HEK293 (cell line): Measurements from ENCODE around the gene PIGO.

ENCODE experiments used
- GLI2 ChIP-seq: fragments of 450-650 bp; formaldehyde crosslinking; IDR thresholded peaks from 2 replicates; pipeline ENCODE4; 2017; ENCODE audit warnings: missing biosample characterization, missing genetic modification characterization, low read depth, borderline replicate concordance
- KLF10 ChIP-seq: fragments of 450-650 bp; IDR thresholded peaks from 2 replicates; pipeline ENCODE4 v1.5.1; 2018; ENCODE audit warnings: missing biosample characterization, mild to moderate bottlenecking, missing genetic modification characterization
- KLF7 ChIP-seq: fragments of 450-650 bp; formaldehyde crosslinking; IDR thresholded peaks from 2 replicates; pipeline ENCODE4 v1.5.1; 2016; ENCODE audit warnings: missing biosample characterization, missing genetic modification characterization, borderline replicate concordance
- MEIS1 ChIP-seq: sonication (generic); formaldehyde crosslinking; IDR thresholded peaks from 2 replicates; pipeline ENCODE4 v1.8.1; 2022; ENCODE audit warnings: missing genetic modification reagents, mild to moderate bottlenecking, borderline replicate concordance
- OVOL3 ChIP-seq: fragments of 450-650 bp; formaldehyde crosslinking; IDR thresholded peaks from 2 replicates; pipeline ENCODE4 v1.5.1; 2016; ENCODE audit warnings: missing biosample characterization, missing genetic modification characterization
- SCRT1 ChIP-seq: fragments of 450-650 bp; formaldehyde crosslinking; IDR thresholded peaks from 2 replicates; pipeline ENCODE4 v1.5.1; 2016; ENCODE audit warnings: missing biosample characterization, missing genetic modification characterization, borderline replicate concordance
- WT1 ChIP-seq: fragments of 450-650 bp; formaldehyde crosslinking; IDR thresholded peaks from 2 replicates; pipeline ENCODE4 v1.5.1; 2016; ENCODE audit warnings: missing biosample characterization, missing genetic modification characterization
- YY1 ChIP-seq: fragments of 450-650 bp; formaldehyde crosslinking; IDR thresholded peaks from 2 replicates; pipeline ENCODE4 v1.5.1; 2018; ENCODE audit warnings: missing biosample characterization, missing genetic modification characterization
- ZBTB17 ChIP-seq: fragments of 450-650 bp; formaldehyde crosslinking; IDR thresholded peaks from 2 replicates; pipeline ENCODE4 v1.5.1; 2016; ENCODE audit warnings: missing biosample characterization, missing genetic modification characterization
- ZBTB48 ChIP-seq: fragments of 450-650 bp; formaldehyde crosslinking; IDR thresholded peaks from 2 replicates; pipeline ENCODE4 v1.5.1; 2016; ENCODE audit warnings: missing biosample characterization, missing genetic modification characterization
- ZFP41 ChIP-seq: fragments of 450-650 bp; formaldehyde crosslinking; IDR thresholded peaks from 2 replicates; pipeline ENCODE4 v1.5.1; 2016; ENCODE audit warnings: missing biosample characterization, missing genetic modification characterization, borderline replicate concordance
- ZNF10 ChIP-seq: fragments of 450-650 bp; formaldehyde crosslinking; IDR thresholded peaks from 2 replicates; pipeline ENCODE4 v1.5.1; 2017; ENCODE audit warnings: missing biosample characterization, missing genetic modification characterization
- ZNF155 ChIP-seq: fragments of 450-650 bp; formaldehyde crosslinking; IDR thresholded peaks from 2 replicates; pipeline ENCODE4 v1.5.1; 2016; ENCODE audit warnings: missing biosample characterization, missing genetic modification characterization
- ZNF157 ChIP-seq: fragments of 450-650 bp; formaldehyde crosslinking; IDR thresholded peaks from 2 replicates; pipeline ENCODE4 v1.5.1; 2016; ENCODE audit warnings: missing biosample characterization, missing genetic modification characterization
- ZNF169 ChIP-seq: fragments of 450-650 bp; formaldehyde crosslinking; IDR thresholded peaks from 2 replicates; pipeline ENCODE4 v1.5.1; 2016; ENCODE audit warnings: missing biosample characterization, missing genetic modification characterization
- ZNF175 ChIP-seq: fragments of 450-650 bp; formaldehyde crosslinking; IDR thresholded peaks from 2 replicates; pipeline ENCODE4 v1.5.1; 2016; ENCODE audit warnings: missing biosample characterization, missing genetic modification characterization
- ZNF311 ChIP-seq: fragments of 450-650 bp; formaldehyde crosslinking; IDR thresholded peaks from 2 replicates; pipeline ENCODE4 v1.5.1; 2017; ENCODE audit warnings: missing biosample characterization, missing genetic modification characterization, borderline replicate concordance
- ZNF335 ChIP-seq: fragments of 450-650 bp; formaldehyde crosslinking; conservative IDR thresholded peaks from 2 replicates; pipeline ENCODE4 v1.5.1; 2016; ENCODE audit warnings: missing biosample characterization, missing genetic modification characterization
- ZNF341 ChIP-seq: fragments of 450-650 bp; formaldehyde crosslinking; IDR thresholded peaks from 2 replicates; pipeline ENCODE4; 2016; ENCODE audit warnings: low read depth, missing biosample characterization, missing genetic modification characterization
- ZNF433 ChIP-seq: fragments of 450-650 bp; formaldehyde crosslinking; IDR thresholded peaks from 2 replicates; pipeline ENCODE4 v1.5.1; 2016; ENCODE audit warnings: missing biosample characterization, missing genetic modification characterization, low read depth
- ZNF530 ChIP-seq: fragments of 450-650 bp; formaldehyde crosslinking; IDR thresholded peaks from 2 replicates; pipeline ENCODE4 v1.5.1; 2016; ENCODE audit warnings: low read depth, missing biosample characterization, missing genetic modification characterization
- ZNF549 ChIP-seq: fragments of 450-650 bp; IDR thresholded peaks from 2 replicates; pipeline ENCODE4 v1.5.1; 2018; ENCODE audit warnings: missing biosample characterization, missing genetic modification characterization, mild to moderate bottlenecking, inconsistent platforms, moderate library complexity
- ZNF555 ChIP-seq: fragments of 450-650 bp; formaldehyde crosslinking; conservative IDR thresholded peaks from 2 replicates; pipeline ENCODE4 v1.5.1; 2017; ENCODE audit warnings: missing biosample characterization, mild to moderate bottlenecking, missing genetic modification characterization, inconsistent platforms
- ZNF664 ChIP-seq: fragments of 450-650 bp; formaldehyde crosslinking; IDR thresholded peaks from 2 replicates; pipeline ENCODE4 v1.5.1; 2016; ENCODE audit warnings: missing biosample characterization, missing genetic modification characterization
- ZNF776 ChIP-seq: fragments of 450-650 bp; formaldehyde crosslinking; IDR thresholded peaks from 2 replicates; pipeline ENCODE4 v1.5.0; 2017; ENCODE audit warnings: missing biosample characterization, missing genetic modification characterization, borderline replicate concordance
- ZNF843 ChIP-seq: fragments of 450-650 bp; formaldehyde crosslinking; IDR thresholded peaks from 2 replicates; pipeline ENCODE4 v1.5.1; 2016; ENCODE audit warnings: missing biosample characterization, missing genetic modification characterization
- ZSCAN16 ChIP-seq: fragments of 450-650 bp; formaldehyde crosslinking; IDR thresholded peaks from 2 replicates; pipeline ENCODE4 v1.5.1; 2016; ENCODE audit warnings: missing biosample characterization, missing genetic modification characterization
- ZXDB ChIP-seq: fragments of 450-650 bp; formaldehyde crosslinking; IDR thresholded peaks from 2 replicates; pipeline ENCODE4 v1.5.1; 2016; ENCODE audit warnings: missing biosample characterization, missing genetic modification characterization
- TF ChIP-seq, protein P1 (sequence below): fragments of 450-650 bp; formaldehyde crosslinking; IDR thresholded peaks from 2 replicates; pipeline ENCODE4 v1.5.1; 2016; ENCODE audit warnings: missing biosample characterization, missing genetic modification characterization, borderline replicate concordance
- TF ChIP-seq, protein P2 (sequence below): fragments of 450-650 bp; formaldehyde crosslinking; IDR thresholded peaks from 2 replicates; pipeline ENCODE4 v1.5.1; 2017; ENCODE audit warnings: missing biosample characterization, missing genetic modification characterization
- TF ChIP-seq, protein P3 (sequence below): IDR thresholded peaks from 2 replicates; pipeline ENCODE4 v1.6.1; 2011; ENCODE audit warnings: mild to moderate bottlenecking, low read depth, low read length, borderline replicate concordance
- TF ChIP-seq, protein P4 (sequence below): sonication (generic); formaldehyde crosslinking; IDR thresholded peaks from 2 replicates; pipeline ENCODE4 v1.8.1; 2022; ENCODE audit warnings: mild to moderate bottlenecking, moderate library complexity, missing genetic modification reagents

PIGO gene

DNA sequence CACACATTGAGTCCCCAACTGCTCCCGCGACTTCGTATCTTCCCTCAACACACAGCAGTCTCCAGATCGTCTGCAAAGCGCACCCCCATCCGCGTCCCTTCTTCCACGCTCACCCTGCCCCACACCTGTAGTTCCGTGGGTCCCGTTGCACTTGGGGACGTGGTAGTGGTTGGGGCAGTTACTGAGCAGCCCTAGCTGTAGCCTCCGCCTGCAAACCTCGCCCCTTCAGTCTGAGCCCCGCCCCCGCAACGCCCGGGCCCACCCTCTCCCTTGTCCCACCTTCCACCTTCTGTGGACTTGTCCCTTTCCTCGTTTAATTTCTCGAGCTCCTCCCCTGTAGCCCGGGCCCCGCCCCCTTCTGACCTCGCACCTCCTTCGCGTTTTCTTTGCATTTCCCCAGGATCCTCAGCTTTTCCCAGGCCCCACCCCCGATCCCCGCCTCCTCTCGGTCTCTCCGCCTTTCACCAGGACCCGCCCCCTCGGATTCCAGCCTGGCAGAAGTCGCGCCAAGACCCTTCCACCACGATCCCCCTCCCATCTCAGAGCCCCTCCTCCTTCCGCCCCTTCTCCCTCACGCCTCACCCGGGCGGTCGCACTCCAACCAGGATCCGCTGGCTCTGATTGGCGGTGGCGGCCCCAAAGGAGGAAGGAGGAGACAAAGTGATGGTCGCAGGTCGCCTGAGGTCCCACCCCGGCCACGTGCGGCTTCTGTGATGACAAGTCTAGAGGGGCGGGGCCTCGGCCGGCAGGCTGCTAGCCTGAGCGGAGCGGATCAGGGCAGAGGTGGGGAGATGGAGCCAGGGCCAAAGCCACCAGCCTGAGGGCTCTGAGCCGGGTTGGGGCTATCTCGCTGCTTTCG is 19.5 kb upstream of the PIGO start, which contains the start of gene ATOSB (continued):
- TF ChIP-seq ZNF555 (tag by site-specific recombination), result no peak
- TF ChIP-seq ZNF169, result no peak
- TF ChIP-seq ZSCAN16 (tag by site-specific recombination), result no peak
- no peak for TF ChIP-seq KLF7
- peak; percentile 71; the same call in 1 of the 2 replicates for TF ChIP-seq KLF10 (tag by site-specific recombination)
- TF ChIP-seq, protein P1, sequence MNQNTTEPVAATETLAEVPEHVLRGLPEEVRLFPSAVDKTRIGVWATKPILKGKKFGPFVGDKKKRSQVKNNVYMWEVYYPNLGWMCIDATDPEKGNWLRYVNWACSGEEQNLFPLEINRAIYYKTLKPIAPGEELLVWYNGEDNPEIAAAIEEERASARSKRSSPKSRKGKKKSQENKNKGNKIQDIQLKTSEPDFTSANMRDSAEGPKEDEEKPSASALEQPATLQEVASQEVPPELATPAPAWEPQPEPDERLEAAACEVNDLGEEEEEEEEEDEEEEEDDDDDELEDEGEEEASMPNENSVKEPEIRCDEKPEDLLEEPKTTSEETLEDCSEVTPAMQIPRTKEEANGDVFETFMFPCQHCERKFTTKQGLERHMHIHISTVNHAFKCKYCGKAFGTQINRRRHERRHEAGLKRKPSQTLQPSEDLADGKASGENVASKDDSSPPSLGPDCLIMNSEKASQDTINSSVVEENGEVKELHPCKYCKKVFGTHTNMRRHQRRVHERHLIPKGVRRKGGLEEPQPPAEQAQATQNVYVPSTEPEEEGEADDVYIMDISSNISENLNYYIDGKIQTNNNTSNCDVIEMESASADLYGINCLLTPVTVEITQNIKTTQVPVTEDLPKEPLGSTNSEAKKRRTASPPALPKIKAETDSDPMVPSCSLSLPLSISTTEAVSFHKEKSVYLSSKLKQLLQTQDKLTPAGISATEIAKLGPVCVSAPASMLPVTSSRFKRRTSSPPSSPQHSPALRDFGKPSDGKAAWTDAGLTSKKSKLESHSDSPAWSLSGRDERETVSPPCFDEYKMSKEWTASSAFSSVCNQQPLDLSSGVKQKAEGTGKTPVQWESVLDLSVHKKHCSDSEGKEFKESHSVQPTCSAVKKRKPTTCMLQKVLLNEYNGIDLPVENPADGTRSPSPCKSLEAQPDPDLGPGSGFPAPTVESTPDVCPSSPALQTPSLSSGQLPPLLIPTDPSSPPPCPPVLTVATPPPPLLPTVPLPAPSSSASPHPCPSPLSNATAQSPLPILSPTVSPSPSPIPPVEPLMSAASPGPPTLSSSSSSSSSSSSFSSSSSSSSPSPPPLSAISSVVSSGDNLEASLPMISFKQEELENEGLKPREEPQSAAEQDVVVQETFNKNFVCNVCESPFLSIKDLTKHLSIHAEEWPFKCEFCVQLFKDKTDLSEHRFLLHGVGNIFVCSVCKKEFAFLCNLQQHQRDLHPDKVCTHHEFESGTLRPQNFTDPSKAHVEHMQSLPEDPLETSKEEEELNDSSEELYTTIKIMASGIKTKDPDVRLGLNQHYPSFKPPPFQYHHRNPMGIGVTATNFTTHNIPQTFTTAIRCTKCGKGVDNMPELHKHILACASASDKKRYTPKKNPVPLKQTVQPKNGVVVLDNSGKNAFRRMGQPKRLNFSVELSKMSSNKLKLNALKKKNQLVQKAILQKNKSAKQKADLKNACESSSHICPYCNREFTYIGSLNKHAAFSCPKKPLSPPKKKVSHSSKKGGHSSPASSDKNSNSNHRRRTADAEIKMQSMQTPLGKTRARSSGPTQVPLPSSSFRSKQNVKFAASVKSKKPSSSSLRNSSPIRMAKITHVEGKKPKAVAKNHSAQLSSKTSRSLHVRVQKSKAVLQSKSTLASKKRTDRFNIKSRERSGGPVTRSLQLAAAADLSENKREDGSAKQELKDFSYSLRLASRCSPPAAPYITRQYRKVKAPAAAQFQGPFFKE, result no peak
- TF ChIP-seq ZNF776 (tag by site-specific recombination), result no peak
- TF ChIP-seq, protein P2, sequence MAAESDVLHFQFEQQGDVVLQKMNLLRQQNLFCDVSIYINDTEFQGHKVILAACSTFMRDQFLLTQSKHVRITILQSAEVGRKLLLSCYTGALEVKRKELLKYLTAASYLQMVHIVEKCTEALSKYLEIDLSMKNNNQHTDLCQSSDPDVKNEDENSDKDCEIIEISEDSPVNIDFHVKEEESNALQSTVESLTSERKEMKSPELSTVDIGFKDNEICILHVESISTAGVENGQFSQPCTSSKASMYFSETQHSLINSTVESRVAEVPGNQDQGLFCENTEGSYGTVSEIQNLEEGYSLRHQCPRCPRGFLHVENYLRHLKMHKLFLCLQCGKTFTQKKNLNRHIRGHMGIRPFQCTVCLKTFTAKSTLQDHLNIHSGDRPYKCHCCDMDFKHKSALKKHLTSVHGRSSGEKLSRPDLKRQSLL (tag by site-specific recombination), result peak; percentile 88
- no peak; the same call in 1 of the 2 replicates for TF ChIP-seq ZNF335 (tag by site-specific recombination)
- TF ChIP-seq ZBTB17 (tag by site-specific recombination), result peak; percentile 81
- no peak for TF ChIP-seq ZFP41 (tag by site-specific recombination)
- no peak for TF ChIP-seq ZNF311 (tag by site-specific recombination)
- no peak for TF ChIP-seq ZNF530
- no peak for TF ChIP-seq YY1 (tag by site-specific recombination)
- TF ChIP-seq MEIS1, result no peak
- TF ChIP-seq, protein P3, sequence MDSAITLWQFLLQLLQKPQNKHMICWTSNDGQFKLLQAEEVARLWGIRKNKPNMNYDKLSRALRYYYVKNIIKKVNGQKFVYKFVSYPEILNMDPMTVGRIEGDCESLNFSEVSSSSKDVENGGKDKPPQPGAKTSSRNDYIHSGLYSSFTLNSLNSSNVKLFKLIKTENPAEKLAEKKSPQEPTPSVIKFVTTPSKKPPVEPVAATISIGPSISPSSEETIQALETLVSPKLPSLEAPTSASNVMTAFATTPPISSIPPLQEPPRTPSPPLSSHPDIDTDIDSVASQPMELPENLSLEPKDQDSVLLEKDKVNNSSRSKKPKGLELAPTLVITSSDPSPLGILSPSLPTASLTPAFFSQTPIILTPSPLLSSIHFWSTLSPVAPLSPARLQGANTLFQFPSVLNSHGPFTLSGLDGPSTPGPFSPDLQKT, result no peak
- TF ChIP-seq ZNF341, result no peak; the same call in 1 of the 2 replicates
- TF ChIP-seq ZNF549, result no peak
- TF ChIP-seq ZBTB48, result peak; percentile 69
- TF ChIP-seq SCRT1 (tag by site-specific recombination), result 0 out of 2 replicates have a peak, but pooled peaks have one; percentile 9
- no peak for TF ChIP-seq ZNF664 (tag by site-specific recombination)
- TF ChIP-seq ZNF433 (tag by site-specific recombination), result no peak
- TF ChIP-seq ZNF10 (tag by site-specific recombination), result no peak
- no peak for TF ChIP-seq ZNF175 (tag by site-specific recombination)
- no peak for TF ChIP-seq GLI2 (tag by site-specific recombination)
- TF ChIP-seq ZNF843 (tag by site-specific recombination), result no peak
- TF ChIP-seq WT1 (tag by site-specific recombination), result peak; percentile 38; the same call in 1 of the 2 replicates
- TF ChIP-seq, protein P4, sequence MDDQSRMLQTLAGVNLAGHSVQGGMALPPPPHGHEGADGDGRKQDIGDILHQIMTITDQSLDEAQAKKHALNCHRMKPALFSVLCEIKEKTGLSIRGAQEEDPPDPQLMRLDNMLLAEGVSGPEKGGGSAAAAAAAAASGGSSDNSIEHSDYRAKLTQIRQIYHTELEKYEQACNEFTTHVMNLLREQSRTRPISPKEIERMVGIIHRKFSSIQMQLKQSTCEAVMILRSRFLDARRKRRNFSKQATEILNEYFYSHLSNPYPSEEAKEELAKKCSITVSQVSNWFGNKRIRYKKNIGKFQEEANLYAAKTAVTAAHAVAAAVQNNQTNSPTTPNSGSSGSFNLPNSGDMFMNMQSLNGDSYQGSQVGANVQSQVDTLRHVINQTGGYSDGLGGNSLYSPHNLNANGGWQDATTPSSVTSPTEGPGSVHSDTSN (CRISPR knock-in tag), result no peak
- peak; percentile 22; the same call in 1 of the 2 replicates for TF ChIP-seq ZXDB (tag by site-specific recombination)
- TF ChIP-seq OVOL3 (tag by site-specific recombination), result no peak
- TF ChIP-seq ZNF155 (tag by site-specific recombination), result no peak
- no peak for TF ChIP-seq ZNF157 (tag by site-specific recombination)
